Mucosa of descending colon (tissue), 3 donors: Measurements from ENCODE around the gene IFT52. TPM values are rescaled to one million over a fixed set of nuclear protein-coding genes. Genes with fewer than 3 reads are reported as not detected.

Experiments
- ATAC-seq: fragments of 200-7000 bp; cut with Tn5 transposase; one replicate; pipeline ENCODE4 v1.9.1; 2020; ENCODE audit warnings: mild to moderate bottlenecking, moderate library complexity
- DNase-seq, 3 donors: peaks; one replicate each; pipeline ENCODE4 v3.0.0-alpha.2; 2020
- H3K36me3 ChIP-seq: fragments of 200-600 bp; one replicate; pipeline ENCODE4 v1.8.0; 2021; ENCODE audit warnings: low read depth, mild to moderate bottlenecking
- H3K4me1 ChIP-seq: fragments of 200-600 bp; one replicate; pipeline ENCODE4 v1.8.0; 2021; ENCODE audit warnings: low read depth, mild to moderate bottlenecking
- H3K4me3 ChIP-seq: fragments of 200-600 bp; one replicate; pipeline ENCODE4 v1.8.0; 2021; ENCODE audit warnings: mild to moderate bottlenecking
- H3K9me3 ChIP-seq: fragments of 200-600 bp; one replicate; pipeline ENCODE4 v1.8.0; 2021; ENCODE audit warnings: mild to moderate bottlenecking
- intact Hi-C, 2 donors: fragments of 100-400 bp; cut with DNase I in 1 of 2; cut with micrococcal nuclease in 1 of 2; formaldehyde crosslinking; loops; one replicate each; pipeline versions ENCODE4 v1.11.0 to v1.11.1; 2022; cut with DNase I, micrococcal nuclease
- total RNA-seq, 3 donors: library from RNA; stranded (reverse); fragmentation: NEBNext Ultra II Directional in 2 of 3; extraction: Animal tissue kit (Norgen Biotek cat#: 25700) in 2 of 3; gene quantifications; one replicate each; pipeline versions ENCODE4 v1.2.1 to v1.2.4, GENCODE V29; 2021 to 2023
- TF ChIP-seq, protein P1 (sequence below): fragments of 200-600 bp; IDR thresholded peaks from one replicate; pipeline ENCODE4 v1.8.0; 2022; ENCODE audit warnings: antibody characterized with exemption, mild to moderate bottlenecking
- donor health status: DM: no; HTN: no; CAD: no; lungs with moderate emphysema.
- donor health status: DM: no; HTN: no; CAD: no.
- donor health status: DM: no; HTN: yes; CAD: no.

Gene IFT52
- total RNA-seq, 3 donors from 2014 or later = 19.5 to 24.1 (median 22.8) TPM

GRCh38 chr20:43680981-43681380, 90.2 kb downstream of the IFT52 start:
- H3K36me3 ChIP-seq = no peaks in the 10 kb centered on the region
- no peak overlapping the region for H3K4me3 ChIP-seq
- H3K9me3 ChIP-seq = no peaks in the 10 kb centered on the region
- TF ChIP-seq, protein P1, sequence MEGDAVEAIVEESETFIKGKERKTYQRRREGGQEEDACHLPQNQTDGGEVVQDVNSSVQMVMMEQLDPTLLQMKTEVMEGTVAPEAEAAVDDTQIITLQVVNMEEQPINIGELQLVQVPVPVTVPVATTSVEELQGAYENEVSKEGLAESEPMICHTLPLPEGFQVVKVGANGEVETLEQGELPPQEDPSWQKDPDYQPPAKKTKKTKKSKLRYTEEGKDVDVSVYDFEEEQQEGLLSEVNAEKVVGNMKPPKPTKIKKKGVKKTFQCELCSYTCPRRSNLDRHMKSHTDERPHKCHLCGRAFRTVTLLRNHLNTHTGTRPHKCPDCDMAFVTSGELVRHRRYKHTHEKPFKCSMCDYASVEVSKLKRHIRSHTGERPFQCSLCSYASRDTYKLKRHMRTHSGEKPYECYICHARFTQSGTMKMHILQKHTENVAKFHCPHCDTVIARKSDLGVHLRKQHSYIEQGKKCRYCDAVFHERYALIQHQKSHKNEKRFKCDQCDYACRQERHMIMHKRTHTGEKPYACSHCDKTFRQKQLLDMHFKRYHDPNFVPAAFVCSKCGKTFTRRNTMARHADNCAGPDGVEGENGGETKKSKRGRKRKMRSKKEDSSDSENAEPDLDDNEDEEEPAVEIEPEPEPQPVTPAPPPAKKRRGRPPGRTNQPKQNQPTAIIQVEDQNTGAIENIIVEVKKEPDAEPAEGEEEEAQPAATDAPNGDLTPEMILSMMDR = no peak
- no peaks in the 10 kb centered on the region for H3K4me1 ChIP-seq
- ATAC-seq (no peak), DNase-seq (no peak)
- intact Hi-C loops = no loop called here

DNA sequence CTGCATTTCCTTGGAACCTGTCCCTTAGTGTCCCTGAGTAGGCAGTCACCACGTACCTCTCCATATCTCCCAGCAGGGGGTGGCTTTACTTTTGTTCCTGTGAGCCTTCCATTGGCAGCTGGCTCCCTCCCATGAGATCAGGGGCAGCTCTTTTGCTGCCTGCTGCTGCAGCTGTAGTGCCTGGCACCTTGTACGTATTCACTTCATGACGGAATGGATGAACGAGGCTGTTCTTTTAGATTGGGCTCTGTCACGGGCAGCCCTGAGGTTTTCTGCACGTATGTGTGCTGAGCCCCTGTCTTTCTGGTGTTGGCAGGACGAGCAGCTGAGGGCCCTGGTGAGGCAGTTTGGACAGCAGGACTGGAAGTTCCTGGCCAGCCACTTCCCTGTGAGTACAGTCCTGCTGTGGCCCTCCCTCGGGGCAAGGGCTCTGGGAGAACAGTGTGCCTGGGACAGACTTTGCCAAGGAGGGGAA, 90.8 kb downstream of the IFT52 start:
- no peaks in the 10 kb centered on the region for H3K9me3 ChIP-seq
- TF ChIP-seq, protein P1 = no peak
- intact Hi-C loops = no loop called here
- H3K4me3 ChIP-seq = no peak overlapping the region
- ATAC-seq (peak; percentile 43), DNase-seq (no peak)
- H3K4me1 ChIP-seq = no peaks in the 10 kb centered on the region
- H3K36me3 ChIP-seq = no peaks in the 10 kb centered on the region

DNA sequence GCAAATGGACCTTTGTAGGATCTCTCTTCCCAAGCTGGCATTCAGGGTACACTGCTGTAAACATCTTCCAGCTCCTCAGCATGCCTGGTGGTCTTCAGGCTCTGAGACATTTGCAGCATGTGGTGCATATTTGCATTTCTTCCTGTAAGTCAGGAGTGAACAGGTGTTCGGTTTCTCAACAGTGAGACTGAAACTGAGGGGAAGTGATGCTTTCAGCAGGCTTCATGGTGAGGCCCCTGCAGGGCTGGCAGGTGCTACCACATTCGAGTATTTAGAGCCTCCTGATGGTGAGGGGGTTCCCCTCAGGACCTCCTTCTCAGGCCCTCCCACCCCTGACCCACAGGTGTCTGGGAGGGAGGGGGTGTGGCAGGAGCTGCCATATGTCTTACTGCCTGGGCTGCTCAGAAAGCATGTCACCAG, 91.3 kb downstream of the IFT52 start:
- DNase-seq = peak in 2 of 3 donors; percentile 34 to 75
- Histone ChIP-seq H3K36me3 (no peaks in the 10 kb centered on the region), H3K4me3 (no peak overlapping the region), H3K9me3 (no peaks in the 10 kb centered on the region), H3K4me1 (no peaks in the 10 kb centered on the region)
- intact Hi-C loops = no loop called here
- ATAC-seq = peak; percentile 88
- TF ChIP-seq, protein P1 = no peak

- H3K4me1 ChIP-seq = no peaks in the 10 kb centered on the region
- DNase-seq (no peak), ATAC-seq (peak; percentile 36)
- intact Hi-C loops = no loop called here
- H3K4me3 ChIP-seq = no peak overlapping the region
- no peaks in the 10 kb centered on the region for H3K36me3 ChIP-seq
- TF ChIP-seq, protein P1 = no peak
- H3K9me3 ChIP-seq = no peaks in the 10 kb centered on the region
Measured at GRCh38 chr20:43682446-43682845, 91.7 kb downstream of the IFT52 start.

DNA sequence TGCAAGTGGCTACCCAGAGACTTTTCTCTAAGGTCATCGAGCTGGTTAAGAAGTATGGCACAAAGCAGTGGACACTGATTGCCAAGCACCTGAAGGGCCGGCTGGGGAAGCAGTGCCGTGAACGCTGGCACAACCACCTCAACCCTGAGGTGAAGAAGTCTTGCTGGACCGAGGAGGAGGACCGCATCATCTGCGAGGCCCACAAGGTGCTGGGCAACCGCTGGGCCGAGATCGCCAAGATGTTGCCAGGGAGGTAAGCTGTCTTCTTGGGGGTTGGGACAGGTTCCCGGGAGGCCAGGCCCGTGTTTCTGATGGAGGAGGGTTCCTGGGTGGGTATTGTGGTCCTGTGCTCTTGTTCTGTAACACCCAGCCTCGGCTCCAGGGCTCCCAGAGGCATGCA, 96.1 kb downstream of the IFT52 start:
- TF ChIP-seq, protein P1 = no peak
- H3K36me3 ChIP-seq = no peaks in the 10 kb centered on the region
- ATAC-seq (no peak), DNase-seq (no peak)
- no peaks in the 10 kb centered on the region for H3K9me3 ChIP-seq
- no peaks in the 10 kb centered on the region for H3K4me1 ChIP-seq
- intact Hi-C loops = no loop called here
- H3K4me3 ChIP-seq = no peak overlapping the region

DNA sequence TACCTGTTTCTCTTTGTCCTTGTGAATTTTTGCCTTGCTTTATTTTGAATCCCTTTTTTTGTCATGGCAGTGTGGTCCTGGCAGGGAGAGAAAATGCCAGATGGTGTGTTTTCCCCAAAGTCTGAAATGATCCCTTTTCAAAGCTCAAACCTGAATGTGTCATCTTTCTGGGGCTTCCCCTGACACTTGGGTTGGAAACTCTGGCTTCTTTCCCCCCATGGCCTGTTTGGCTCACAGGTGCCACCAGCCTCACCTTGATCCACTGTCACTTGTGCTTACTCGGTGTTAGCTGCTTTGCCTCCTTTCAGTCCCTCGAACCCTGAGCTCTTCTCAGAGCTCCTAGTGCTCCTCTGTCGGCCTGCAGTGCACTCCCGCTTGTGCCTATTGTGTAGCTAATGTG, 98.4 kb downstream of the IFT52 start:
- intact Hi-C loops = no loop called here
- no peak overlapping the region for H3K4me3 ChIP-seq
- no peaks in the 10 kb centered on the region for H3K36me3 ChIP-seq
- ATAC-seq (no peak), DNase-seq (peak in 1 of 3 donors; percentile 1)
- H3K4me1 ChIP-seq = no peaks in the 10 kb centered on the region
- H3K9me3 ChIP-seq = no peaks in the 10 kb centered on the region
- TF ChIP-seq, protein P1 = no peak
